GM12878 (cell line): ENCODE measurements around the gene FAR2. TPM values are rescaled to one million over a fixed set of nuclear protein-coding genes. Genes with fewer than 3 reads are reported as not detected.

ENCODE experiments used
- ATAC-seq: fragments of 200-7000 bp; cut with Tn5 transposase; 3 replicates; pipeline ENCODE4 v1.9.1; 2020; ENCODE audit warnings: mild to moderate bottlenecking, moderate library complexity
- BruUV-seq: library from RNA; stranded (reverse); fragments of 400-500 nt; replicated peaks from 2 replicates; lab custom pipeline; 2021; lab: Mats Ljungman, UMichigan
- CTCF ChIA-PET: fragments of 300-600 bp; sonication (Branson Sonifier 250); formaldehyde crosslinking; extraction: SDS; loops from one replicate; lab custom pipeline; 2021; ENCODE audit warnings: inconsistent platforms; lab: Yijun Ruan, JAX
- POLR2A ChIA-PET: fragments of 350-600 bp; formaldehyde crosslinking; extraction: SDS; loops from one replicate; lab custom pipeline; 2021; ENCODE audit warnings: inconsistent platforms; lab: Charles Lee
- RAD21 ChIA-PET: fragments of 300-600 bp; sonication (Branson Sonifier 250); formaldehyde crosslinking; loops from one replicate; lab custom pipeline; 2023; ENCODE audit warnings: antibody characterized with exemption; ENCODE audit not compliant: unreplicated experiment; lab: Charles Lee
- SMC1A ChIA-PET: fragments of 300-600 bp; sonication (Branson Sonifier 250); formaldehyde crosslinking; loops from one replicate; lab custom pipeline; 2023; ENCODE audit not compliant: unreplicated experiment, uncharacterized antibody; lab: Charles Lee
- DNase-seq: peaks from one replicate; pipeline ENCODE4 v3.0.0-alpha.2; 2011; ENCODE audit warnings: low read depth, low spot score
- FAIRE-seq: peaks from 3 replicates; lab custom pipeline; 2011; peaks lifted over from hg19 to GRCh38; lab: Jason Lieb, UNC
- H2AFZ ChIP-seq: 2 replicates; pipeline ENCODE4 v1.6.0; 2011; ENCODE audit warnings: low read depth, low read length, control low read depth; ENCODE audit not compliant: control insufficient read depth
- H3K27ac ChIP-seq: 2 replicates; pipeline ENCODE4 v1.5.1; 2011; ENCODE audit warnings: control low read depth; ENCODE audit not compliant: control insufficient read depth, insufficient read depth
- H3K27me3 ChIP-seq, 2 experiments: replicated peaks in 1 of 2; 2 replicates each; pipeline versions ENCODE4 v1.6.0 to v1.6.1; 2011; ENCODE audit warnings: low read length in 1 of 2; ENCODE audit not compliant: control insufficient read depth in 2 of 2, insufficient read depth in 2 of 2
- H3K36me3 ChIP-seq, 2 experiments: 2 replicates each; pipeline ENCODE4 v1.5.1; 2011; ENCODE audit warnings: low read length in 1 of 2; ENCODE audit not compliant: control insufficient read depth in 2 of 2, insufficient read depth in 2 of 2
- H3K4me1 ChIP-seq: 2 replicates; pipeline ENCODE4 v1.6.1; 2011; ENCODE audit warnings: mild to moderate bottlenecking, low read length, moderate library complexity, mixed read lengths; ENCODE audit not compliant: control insufficient read depth, insufficient read depth
- H3K4me2 ChIP-seq: 2 replicates; pipeline ENCODE4 v1.6.0; 2011; ENCODE audit warnings: control low read depth; ENCODE audit not compliant: control insufficient read depth, insufficient read depth
- H3K4me3 ChIP-seq: fragments of 200-600 bp; sonication (generic); 2 replicates; pipeline ENCODE4 v1.5.1; 2016
- H3K79me2 ChIP-seq: 2 replicates; pipeline ENCODE4 v1.6.0; 2011; ENCODE audit warnings: low read length; ENCODE audit not compliant: control insufficient read depth, insufficient read depth
- H3K9ac ChIP-seq: 2 replicates; pipeline ENCODE4 v1.8.0; 2011; ENCODE audit warnings: low read length, control low read depth, mixed read lengths; ENCODE audit not compliant: control insufficient read depth, insufficient read depth
- H3K9me3 ChIP-seq: replicated peaks from 3 replicates; pipeline ENCODE4 v1.5.1; 2011; ENCODE audit warnings: mild to moderate bottlenecking, low read length; ENCODE audit not compliant: control insufficient read depth, insufficient read depth
- H4K20me1 ChIP-seq: 2 replicates; pipeline ENCODE4 v1.6.0; 2011; ENCODE audit not compliant: control insufficient read depth, insufficient read depth
- BCL3 ChIP-seq: IDR thresholded peaks from 2 replicates; pipeline ENCODE4 v1.6.1; 2011; ENCODE audit warnings: borderline replicate concordance, low read depth, mild to moderate bottlenecking, moderate library complexity, low read length; ENCODE audit not compliant: insufficient read depth, poor library complexity, severe bottlenecking
- E2F8 ChIP-seq: fragments of 450-650 bp; IDR thresholded peaks from 2 replicates; pipeline ENCODE4 v1.6.1; 2018; ENCODE audit warnings: mild to moderate bottlenecking, low read depth, moderate library complexity; ENCODE audit not compliant: partially characterized antibody
- E4F1 ChIP-seq: fragments of 450-650 bp; IDR thresholded peaks from 2 replicates; pipeline ENCODE4 v1.6.1; 2018; ENCODE audit warnings: borderline replicate concordance, mild to moderate bottlenecking; ENCODE audit not compliant: partially characterized antibody
- PRDM15 ChIP-seq: fragments of 450-650 bp; formaldehyde crosslinking; IDR thresholded peaks from 2 replicates; pipeline ENCODE4 v1.4.0; 2020; ENCODE audit warnings: mild to moderate bottlenecking, moderate library complexity
- ZNF217 ChIP-seq: fragments of 450-650 bp; IDR thresholded peaks from 2 replicates; pipeline ENCODE4 v1.6.1; 2017; ENCODE audit warnings: antibody characterized with exemption, mild to moderate bottlenecking
- WGBS: methylation state at CpG from one replicate; pipeline ENCODE4 v1.1.6; 2016; ENCODE audit warnings: low lambda C conversion rate; ENCODE audit not compliant: insufficient replicate concordance, insufficient coverage; ENCODE audit errors: missing lambda C conversion rate; 5-methylcytosine and 5-hydroxymethylcytosine counted together
- in situ Hi-C: fragments of 300-500 bp; cut with MboI; formaldehyde crosslinking; loops from 9 replicates; pipeline ENCODE4 v1.14.3; 2018; ENCODE audit warnings: mixed read lengths
- intact Hi-C: fragments of 100-400 bp; cut with micrococcal nuclease; formaldehyde crosslinking; loops from one replicate; pipeline ENCODE4 v1.14.2; 2022; ENCODE audit not compliant: unreplicated experiment
- polyA plus RNA-seq, 11 experiments: library from polyadenylated mRNA; depleted of rRNA in 4 of 11; unstranded in 6 of 11; stranded (reverse) in 5 of 11; fragments of >200 nt; fragmentation: Nextera tagmentation in 4 of 11; fragmentation: Illumina TruSeq in 1 of 11; extraction: Ambion mirVana in 4 of 11; extraction: Trizol in 1 of 11; gene quantifications; 1 replicate in 1 of 11; 2 replicates in 10 of 11; pipeline versions ENCODE4 v1.2.1 to v1.2.3, GENCODE V29; 2011 to 2016; ENCODE audit warnings: inconsistent platforms in 2 of 11, missing spikeins in 2 of 11, low read depth in 1 of 11
- total RNA-seq, 4 experiments: library from RNA; depleted of rRNA in 3 of 4; stranded (reverse); fragments of >200 nt in 3 of 4; fragmentation: Illumina TruSeq in 1 of 4; extraction: Trizol in 1 of 4; gene quantifications; 2 replicates each; pipeline versions ENCODE4 v1.2.1 to v1.2.3, GENCODE V29; 2013 to 2021

The FAR2 gene
- total and polyA plus RNA-seq, 10 of the 15 experiments (the other 5 are each of a cell fraction or from before 2014, with no cell fraction given) = 0.50 to 1.1 (median 0.65) TPM

GRCh38 chr12:29159661-29160060 is 10.6 kb downstream of the FAR2 start:
- peaks cover 12% of the 10 kb centered on the region for H3K4me1 ChIP-seq
- ChIA-PET SMC1A (no interaction called here), POLR2A (no interaction called here), RAD21 (no interaction called here), CTCF (interaction anchor here (1.0 to 1.4 kb wide), 2 partner anchors 9 to 88 kb away, joined by 3 read pairs; no protein-coding TSS in a partner anchor)
- no peaks in the 10 kb centered on the region for H3K9me3 ChIP-seq
- no peaks in the 10 kb centered on the region for H3K36me3 ChIP-seq
- H3K9ac ChIP-seq = no peak overlapping the region
- intact Hi-C loops (no loop called here), in situ Hi-C loops (no loop called here)
- no peaks in the 10 kb centered on the region for H3K79me2 ChIP-seq
- H3K27me3 ChIP-seq = no peaks in the 10 kb centered on the region
- TF ChIP-seq PRDM15 (CRISPR knock-in tag) (no peak), E2F8 (no peak), E4F1 (no peak), ZNF217 (no peak), BCL3 (no peak)
- no peak overlapping the region for H2AFZ ChIP-seq
- FAIRE-seq (no peak), ATAC-seq (no peak), DNase-seq (no peak)
- no peak overlapping the region for H3K4me2 ChIP-seq
- no peak overlapping the region for H3K4me3 ChIP-seq
- H4K20me1 ChIP-seq = no peaks in the 10 kb centered on the region
- H3K27ac ChIP-seq = no peak overlapping the region
- WGBS = 40% methylated on average over 3 of the region's 3 CpGs
- BruUV-seq = no TSS peak
